Cardiac fibroblast (primary cell): Measurements from ENCODE around the gene FXYD1.

Source experiments
- DNase-seq, 2 donors: peaks; one replicate each; pipeline versions ENCODE4 v3.0.0 to v3.0.0-alpha.2; 2010; ENCODE audit warnings: low read depth in 2 of 2
- H3K4me3 ChIP-seq, 2 donors: replicated peaks in 1 of 2; 1 replicate in 1 of 2; 2 replicates in 1 of 2; pipeline ENCODE4 v1.5.1; 2011; ENCODE audit warnings: low read depth in 2 of 2, low read length in 2 of 2, mild to moderate bottlenecking in 2 of 2, moderate library complexity in 1 of 2
- TF ChIP-seq, protein P1 (sequence below): IDR thresholded peaks from one replicate; pipeline ENCODE4 v1.5.1; 2011; ENCODE audit warnings: low read depth, mild to moderate bottlenecking, low read length, inconsistent platforms

FXYD1 gene

GRCh38 chr19:35132254-35132653 lies 6.4 kb upstream of the FXYD1 start:
- TF ChIP-seq, protein P1, sequence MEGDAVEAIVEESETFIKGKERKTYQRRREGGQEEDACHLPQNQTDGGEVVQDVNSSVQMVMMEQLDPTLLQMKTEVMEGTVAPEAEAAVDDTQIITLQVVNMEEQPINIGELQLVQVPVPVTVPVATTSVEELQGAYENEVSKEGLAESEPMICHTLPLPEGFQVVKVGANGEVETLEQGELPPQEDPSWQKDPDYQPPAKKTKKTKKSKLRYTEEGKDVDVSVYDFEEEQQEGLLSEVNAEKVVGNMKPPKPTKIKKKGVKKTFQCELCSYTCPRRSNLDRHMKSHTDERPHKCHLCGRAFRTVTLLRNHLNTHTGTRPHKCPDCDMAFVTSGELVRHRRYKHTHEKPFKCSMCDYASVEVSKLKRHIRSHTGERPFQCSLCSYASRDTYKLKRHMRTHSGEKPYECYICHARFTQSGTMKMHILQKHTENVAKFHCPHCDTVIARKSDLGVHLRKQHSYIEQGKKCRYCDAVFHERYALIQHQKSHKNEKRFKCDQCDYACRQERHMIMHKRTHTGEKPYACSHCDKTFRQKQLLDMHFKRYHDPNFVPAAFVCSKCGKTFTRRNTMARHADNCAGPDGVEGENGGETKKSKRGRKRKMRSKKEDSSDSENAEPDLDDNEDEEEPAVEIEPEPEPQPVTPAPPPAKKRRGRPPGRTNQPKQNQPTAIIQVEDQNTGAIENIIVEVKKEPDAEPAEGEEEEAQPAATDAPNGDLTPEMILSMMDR: no peak
- no peak overlapping the region for H3K4me3 ChIP-seq
- no peak for DNase-seq

DNA sequence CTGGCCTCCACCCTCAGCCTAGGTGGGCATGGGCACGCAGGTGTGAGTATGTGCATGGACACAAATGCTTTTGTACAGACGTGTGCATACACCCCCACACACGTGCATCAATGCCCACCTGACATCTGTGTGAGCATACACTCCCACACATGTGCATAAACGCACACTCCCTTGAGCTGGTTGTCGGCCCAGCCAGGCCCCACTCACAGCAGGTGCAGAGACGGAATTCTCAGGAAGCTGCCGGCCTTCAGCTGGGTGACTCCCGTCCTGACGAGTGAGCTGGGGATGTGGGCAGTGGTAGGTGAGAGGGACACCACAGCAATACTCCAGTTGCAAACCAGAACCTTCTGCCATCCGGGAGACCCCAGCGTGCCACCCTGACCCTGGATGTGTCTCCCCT lies 4.8 kb upstream of the FXYD1 start:
- TF ChIP-seq, protein P1: no peak
- no peak for DNase-seq
- no peak overlapping the region for H3K4me3 ChIP-seq

DNA sequence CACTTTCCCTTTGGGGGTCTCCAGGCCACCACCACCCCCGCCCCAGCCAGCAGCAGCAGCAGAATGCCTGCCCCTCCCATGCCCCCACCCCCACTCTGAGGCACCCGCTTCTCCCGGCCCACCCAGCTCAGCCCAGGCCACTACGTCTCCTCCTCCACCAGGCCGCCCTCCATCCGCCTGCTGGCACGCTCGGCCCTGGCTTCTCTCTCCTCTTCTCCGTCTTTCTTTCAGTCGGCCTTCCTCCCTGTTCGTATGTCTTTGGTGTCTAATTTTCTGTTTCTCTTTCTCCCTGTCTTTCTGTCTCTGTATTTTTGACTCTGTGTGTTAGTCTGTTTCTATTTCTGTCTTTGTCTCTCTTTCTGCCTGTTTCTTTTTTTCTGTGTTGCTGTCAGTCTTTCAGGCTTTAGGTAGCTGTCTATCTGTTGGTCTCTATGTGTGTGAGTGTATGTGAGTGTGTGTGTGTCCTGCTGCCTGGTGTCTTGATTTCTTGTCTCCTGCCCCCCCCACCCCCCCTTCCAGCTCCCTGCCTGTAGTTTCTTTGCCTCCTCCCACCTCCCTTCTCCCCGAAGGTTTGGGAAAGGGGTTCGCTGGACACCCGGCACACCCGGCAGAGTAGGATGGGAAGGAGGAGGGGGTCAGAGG lies 3.9 kb upstream of the FXYD1 start, which contains the start of gene LGI4:
Gene LGI4 (minus strand): TSS at position 459 of the 642 bp plus-strand sequence. CDS start 379 bp downstream, at position 80.
- DNase-seq: no peak
- TF ChIP-seq, protein P1: no peak
- H3K4me3 ChIP-seq: no peak within 1 kb of the TSS

DNA sequence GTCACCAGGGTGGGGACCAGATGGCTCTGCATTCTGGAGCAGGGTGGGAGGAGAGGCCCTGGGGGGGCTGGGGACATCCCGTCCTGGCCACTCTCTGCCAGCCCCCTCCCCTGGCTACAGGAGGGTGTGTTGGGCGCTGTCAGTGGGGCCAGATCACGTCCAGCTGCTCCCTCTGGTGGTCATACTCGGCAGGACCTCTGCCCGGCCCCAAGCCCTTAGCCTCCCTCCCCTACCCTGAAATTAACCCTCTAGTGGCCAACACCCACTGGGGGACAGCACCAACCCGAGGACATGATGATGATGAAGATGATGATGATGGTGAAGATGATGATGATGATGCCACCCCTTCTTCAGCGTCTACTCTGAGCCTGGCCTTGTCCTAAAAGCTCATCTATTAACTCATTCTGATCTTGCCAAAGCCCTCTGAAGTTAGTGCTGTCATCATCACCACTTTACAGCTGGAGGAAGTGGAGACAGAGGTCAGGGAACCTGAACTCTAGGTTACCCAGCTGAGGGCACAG lies 3.2 kb upstream of the FXYD1 start:
- H3K4me3 ChIP-seq: no peak overlapping the region
- DNase-seq: peak; percentile 69 to 74
- TF ChIP-seq, protein P1: peak; percentile 89

- TF ChIP-seq, protein P1: no peak
- no peak overlapping the region for H3K4me3 ChIP-seq
- no peak for DNase-seq
These were observed 2.4 kb upstream of the FXYD1 start for GRCh38 chr19:35136231-35136630.

GRCh38 chr19:35136977-35137702 lies 1.5 kb upstream of the FXYD1 start:
- no peak for DNase-seq
- TF ChIP-seq, protein P1: no peak

More at GRCh38 chr19:35136977-35137702, 1.5 kb upstream of the FXYD1 start:
- H3K4me3 ChIP-seq: no peak overlapping the region
